C4-2B (cell line): Measurements from ENCODE around the gene SLC31A1.

Source experiments
- ZFX ChIP-seq: fragments of 450-650 bp; IDR thresholded peaks from 2 replicates; pipeline ENCODE4 v1.6.1; 2017
- TF ChIP-seq, protein P1 (sequence below): fragments of 450-650 bp; conservative IDR thresholded peaks from 2 replicates; pipeline ENCODE4 v1.5.1; 2017; ENCODE audit warnings: mild to moderate bottlenecking

DNA sequence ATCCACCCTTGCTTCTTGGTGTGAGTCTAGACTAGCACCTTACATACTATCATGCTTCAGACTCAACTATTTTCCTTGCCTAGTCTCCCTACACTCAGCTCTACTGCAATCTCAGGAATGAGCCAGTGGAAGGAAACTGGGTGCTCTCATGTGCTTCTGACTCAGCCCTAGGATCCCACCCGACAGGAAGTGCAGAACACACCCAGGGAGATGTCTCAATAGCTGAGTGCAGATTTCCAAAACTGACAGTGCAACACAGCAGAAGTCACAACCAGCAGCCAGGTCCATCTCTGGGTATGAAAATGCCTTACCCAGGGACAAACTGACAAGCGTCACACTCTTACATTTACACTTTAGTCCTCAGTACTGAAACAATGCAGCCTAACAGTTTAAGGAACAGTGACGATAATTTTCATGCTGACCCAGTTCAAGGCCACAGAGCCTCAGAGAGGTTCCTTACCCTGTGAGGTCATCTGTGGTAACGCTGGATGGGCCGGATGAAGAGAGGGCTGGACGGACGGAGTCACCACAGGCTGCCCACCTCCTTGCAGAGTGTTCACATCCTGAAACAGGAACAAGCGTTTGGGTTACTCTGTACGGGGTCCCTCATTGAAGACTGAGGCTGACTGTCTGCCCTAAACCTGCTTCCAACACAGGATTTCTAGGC, 33.3 kb upstream of the SLC31A1 start:
- TF ChIP-seq, protein P1, sequence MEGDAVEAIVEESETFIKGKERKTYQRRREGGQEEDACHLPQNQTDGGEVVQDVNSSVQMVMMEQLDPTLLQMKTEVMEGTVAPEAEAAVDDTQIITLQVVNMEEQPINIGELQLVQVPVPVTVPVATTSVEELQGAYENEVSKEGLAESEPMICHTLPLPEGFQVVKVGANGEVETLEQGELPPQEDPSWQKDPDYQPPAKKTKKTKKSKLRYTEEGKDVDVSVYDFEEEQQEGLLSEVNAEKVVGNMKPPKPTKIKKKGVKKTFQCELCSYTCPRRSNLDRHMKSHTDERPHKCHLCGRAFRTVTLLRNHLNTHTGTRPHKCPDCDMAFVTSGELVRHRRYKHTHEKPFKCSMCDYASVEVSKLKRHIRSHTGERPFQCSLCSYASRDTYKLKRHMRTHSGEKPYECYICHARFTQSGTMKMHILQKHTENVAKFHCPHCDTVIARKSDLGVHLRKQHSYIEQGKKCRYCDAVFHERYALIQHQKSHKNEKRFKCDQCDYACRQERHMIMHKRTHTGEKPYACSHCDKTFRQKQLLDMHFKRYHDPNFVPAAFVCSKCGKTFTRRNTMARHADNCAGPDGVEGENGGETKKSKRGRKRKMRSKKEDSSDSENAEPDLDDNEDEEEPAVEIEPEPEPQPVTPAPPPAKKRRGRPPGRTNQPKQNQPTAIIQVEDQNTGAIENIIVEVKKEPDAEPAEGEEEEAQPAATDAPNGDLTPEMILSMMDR: no peak
- TF ChIP-seq ZFX: no peak
